Epithelial cell of esophagus (primary cell): ENCODE measurements around the gene TRAPPC8.

Experiments used
- DNase-seq: peaks from one replicate; pipeline ENCODE4 v3.0.0; 2010; ENCODE audit warnings: low read depth
- H3K4me3 ChIP-seq: 2 replicates; pipeline ENCODE4 v1.5.1; 2011; ENCODE audit warnings: mild to moderate bottlenecking, low read length, control low read depth
- TF ChIP-seq, protein P1 (sequence below): IDR thresholded peaks from 2 replicates; pipeline ENCODE4 v1.5.1; 2011; ENCODE audit warnings: low read depth, mild to moderate bottlenecking, low read length, control low read depth, inconsistent platforms; ENCODE audit not compliant: insufficient read depth; ENCODE audit errors: missing control alignments

TRAPPC8 gene

DNA sequence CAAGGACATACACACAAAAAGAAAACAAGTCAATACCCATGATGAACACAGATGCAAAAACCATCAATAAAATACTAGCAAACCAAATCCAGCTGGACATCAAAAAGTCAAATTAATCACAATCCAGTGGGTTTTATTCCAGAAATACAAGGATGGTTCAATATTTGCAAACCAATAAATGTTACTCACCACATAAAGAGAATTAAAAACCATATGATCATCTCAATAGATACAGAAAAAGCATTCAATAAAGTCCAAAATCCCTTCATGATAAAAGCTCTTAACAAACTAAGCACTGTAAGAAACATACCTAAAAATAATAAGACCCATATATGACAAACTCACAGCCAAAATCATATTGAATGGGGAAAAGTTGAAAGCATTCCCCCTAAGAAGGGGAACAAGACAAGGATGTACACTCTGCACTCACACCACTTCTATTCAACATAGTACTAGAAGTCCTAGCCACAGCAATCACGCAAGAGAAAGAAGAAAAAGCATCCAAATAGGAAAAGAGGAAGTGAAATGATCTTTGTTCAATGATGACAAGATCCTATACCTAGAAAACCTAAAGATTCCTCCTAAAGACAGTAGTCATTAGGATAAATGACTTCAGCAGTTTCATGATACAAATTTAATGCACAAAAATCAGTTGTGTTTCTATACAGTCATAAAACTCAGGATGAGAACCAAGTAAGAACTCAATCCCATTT lies 62.6 kb downstream of the TRAPPC8 start:
- DNase-seq, result no peak
- no peak overlapping the region for H3K4me3 ChIP-seq
- TF ChIP-seq, protein P1, sequence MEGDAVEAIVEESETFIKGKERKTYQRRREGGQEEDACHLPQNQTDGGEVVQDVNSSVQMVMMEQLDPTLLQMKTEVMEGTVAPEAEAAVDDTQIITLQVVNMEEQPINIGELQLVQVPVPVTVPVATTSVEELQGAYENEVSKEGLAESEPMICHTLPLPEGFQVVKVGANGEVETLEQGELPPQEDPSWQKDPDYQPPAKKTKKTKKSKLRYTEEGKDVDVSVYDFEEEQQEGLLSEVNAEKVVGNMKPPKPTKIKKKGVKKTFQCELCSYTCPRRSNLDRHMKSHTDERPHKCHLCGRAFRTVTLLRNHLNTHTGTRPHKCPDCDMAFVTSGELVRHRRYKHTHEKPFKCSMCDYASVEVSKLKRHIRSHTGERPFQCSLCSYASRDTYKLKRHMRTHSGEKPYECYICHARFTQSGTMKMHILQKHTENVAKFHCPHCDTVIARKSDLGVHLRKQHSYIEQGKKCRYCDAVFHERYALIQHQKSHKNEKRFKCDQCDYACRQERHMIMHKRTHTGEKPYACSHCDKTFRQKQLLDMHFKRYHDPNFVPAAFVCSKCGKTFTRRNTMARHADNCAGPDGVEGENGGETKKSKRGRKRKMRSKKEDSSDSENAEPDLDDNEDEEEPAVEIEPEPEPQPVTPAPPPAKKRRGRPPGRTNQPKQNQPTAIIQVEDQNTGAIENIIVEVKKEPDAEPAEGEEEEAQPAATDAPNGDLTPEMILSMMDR, result no peak

DNA sequence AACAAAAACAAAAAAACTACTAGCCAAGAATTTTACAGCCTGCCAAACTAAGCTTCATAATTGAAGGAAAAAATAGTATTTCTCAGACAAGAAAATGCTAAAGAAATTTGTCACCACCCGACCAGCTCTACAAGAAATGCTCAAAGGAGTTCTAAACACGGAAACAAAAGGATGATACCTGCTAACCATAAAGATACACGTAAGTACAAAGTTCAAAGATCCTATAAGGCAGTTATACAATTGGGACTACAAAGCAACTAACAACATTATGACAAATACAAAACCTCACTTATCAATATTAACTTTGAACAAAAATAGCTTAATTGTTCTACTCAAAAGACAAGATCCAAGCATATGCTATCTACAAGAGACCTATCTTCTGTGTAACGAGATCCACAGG lies 64.6 kb downstream of the TRAPPC8 start:
- no peak for DNase-seq
- no peak overlapping the region for H3K4me3 ChIP-seq
- TF ChIP-seq, protein P1, result no peak

DNA sequence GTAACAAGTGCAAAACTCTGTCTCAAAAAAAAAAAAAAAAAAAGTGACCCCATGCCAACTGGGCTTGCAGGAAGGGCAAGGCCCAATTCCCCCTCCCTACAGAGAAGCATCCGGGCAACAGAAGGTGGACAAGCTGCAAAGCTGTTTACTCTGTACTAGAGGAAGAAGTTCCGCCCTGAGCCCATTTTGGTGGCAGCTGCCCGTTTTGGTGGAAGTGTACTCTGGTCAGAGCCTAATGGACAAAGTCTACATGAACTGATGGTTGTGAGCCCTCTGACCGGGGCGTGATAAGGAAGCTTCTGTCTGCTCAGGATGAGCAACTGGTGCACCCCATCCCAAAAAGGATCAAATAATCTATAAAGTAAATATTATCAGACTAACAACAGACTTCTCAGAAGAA lies 65.0 kb downstream of the TRAPPC8 start:
- TF ChIP-seq, protein P1, result no peak
- no peak overlapping the region for H3K4me3 ChIP-seq
- DNase-seq, result no peak

DNA sequence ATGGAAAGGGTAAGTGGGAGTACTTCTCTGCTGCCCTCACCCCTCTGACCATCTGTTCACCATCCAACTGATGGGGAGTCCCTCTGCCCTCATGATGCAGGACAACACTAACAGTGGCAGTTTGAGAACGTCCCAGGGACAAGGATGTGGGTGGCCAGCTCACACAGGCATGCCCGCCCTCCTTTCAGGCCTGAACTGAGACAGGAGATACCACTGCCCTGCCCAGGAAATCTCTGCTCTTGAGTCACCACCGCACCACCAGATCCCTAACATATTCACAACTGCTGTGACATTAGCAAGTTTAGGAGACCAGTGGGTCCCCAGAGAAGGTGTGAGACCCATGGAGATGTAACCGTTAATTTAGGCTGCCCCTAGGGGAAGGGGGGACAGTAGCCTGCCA lies 66.2 kb downstream of the TRAPPC8 start:
- peak; percentile 66 for DNase-seq
- TF ChIP-seq, protein P1, result no peak
- no peak overlapping the region for H3K4me3 ChIP-seq

DNA sequence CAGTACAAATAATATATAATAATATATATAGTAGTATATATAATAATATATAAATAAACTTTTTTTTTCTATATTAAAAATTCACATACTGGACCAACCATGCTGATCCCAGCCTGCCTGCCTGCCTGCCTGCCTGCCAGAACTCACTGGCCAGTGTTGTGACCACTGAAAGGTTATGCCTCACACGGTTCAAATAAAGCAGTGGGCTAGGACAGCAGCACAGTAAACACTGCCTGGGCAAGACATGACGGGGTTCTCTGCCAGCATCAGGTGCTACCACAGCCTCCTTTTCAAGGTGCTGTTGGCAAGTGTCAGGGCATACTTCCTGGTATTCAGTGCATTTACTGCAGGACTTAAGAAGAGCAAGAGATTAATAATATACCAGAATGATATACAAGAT lies 67.6 kb downstream of the TRAPPC8 start:
- no peak overlapping the region for H3K4me3 ChIP-seq
- TF ChIP-seq, protein P1, result no peak
- no peak for DNase-seq

DNA sequence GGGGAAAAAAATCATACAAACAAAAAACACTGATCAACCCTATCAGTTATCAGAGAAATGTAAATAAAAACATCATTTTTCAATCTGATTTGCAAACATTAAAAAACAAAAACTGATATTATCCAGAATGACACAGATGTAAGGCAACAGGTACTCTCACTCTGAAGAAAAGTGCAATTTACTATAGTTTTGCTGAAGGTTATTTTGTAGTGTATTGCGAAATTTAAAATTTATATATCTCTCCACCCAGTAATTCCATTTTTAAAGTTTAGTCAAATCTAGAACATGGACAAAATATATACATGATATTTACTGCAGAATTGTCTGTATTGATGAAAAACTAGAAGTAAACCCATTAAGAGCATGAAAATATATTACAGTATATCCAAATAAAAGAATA lies 79.8 kb downstream of the TRAPPC8 start:
- TF ChIP-seq, protein P1, result no peak
- no peak for DNase-seq
- no peak overlapping the region for H3K4me3 ChIP-seq

DNA sequence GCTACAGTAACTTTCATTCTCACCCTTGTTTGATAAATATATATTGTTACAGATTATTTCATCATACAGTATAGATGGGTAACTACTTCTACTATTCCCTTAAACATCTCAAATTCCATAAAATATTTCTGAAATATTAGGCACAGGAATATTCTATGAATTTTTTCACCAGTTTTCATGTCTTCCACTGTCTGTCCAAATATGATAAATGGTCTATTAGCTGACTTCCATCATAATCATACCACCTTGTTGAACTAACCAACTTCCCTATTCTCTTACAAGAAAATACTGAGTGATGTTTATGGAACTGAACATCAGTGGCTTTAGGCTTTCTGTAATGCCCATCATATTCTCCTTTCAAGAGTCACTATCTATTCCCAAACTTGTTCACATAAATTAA lies 82.4 kb downstream of the TRAPPC8 start:
- H3K4me3 ChIP-seq, result no peak overlapping the region
- DNase-seq, result no peak
- TF ChIP-seq, protein P1, result no peak
